Peyer's patch (tissue), 4 donors: ENCODE measurements around the gene VAV2.

ENCODE experiments used
- POLR2A ChIP-seq, 2 donors: fragments of 450-650 bp; IDR thresholded peaks; one replicate each; pipeline ENCODE4 v1.5.1; 2017; ENCODE audit warnings: antibody characterized with exemption in 2 of 2, mild to moderate bottlenecking in 2 of 2, moderate library complexity in 2 of 2
- TF ChIP-seq, protein P1 (sequence below), 6 experiments: fragments of 450-650 bp in 4 of 6; fragments of 200-600 bp in 2 of 6; sonication (generic) in 1 of 6; IDR thresholded peaks; one replicate each; pipeline ENCODE4 v1.5.1; 2017 to 2019; ENCODE audit warnings: antibody characterized with exemption in 6 of 6, mild to moderate bottlenecking in 3 of 6, moderate library complexity in 1 of 6

DNA sequence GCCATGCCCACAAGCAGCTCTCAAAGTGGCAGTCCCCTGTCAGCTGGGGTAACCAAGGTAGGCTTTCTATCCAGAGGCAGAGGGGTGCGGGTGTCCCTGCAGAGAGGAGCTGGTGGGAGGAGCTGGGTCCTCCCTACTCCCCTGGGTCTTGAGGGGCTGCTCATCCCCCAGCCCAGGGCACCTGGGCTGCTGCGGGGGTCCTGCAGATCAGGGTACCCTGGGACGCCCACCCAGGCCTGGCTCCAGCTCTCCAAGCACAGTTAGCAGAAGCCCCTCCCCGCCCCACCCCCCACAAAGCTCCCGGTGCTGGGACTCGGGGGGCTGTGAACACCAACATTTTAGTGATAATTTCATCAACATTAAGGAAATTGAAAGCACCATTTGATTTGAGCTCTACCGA lies 29.8 kb downstream of the VAV2 start:
- TF ChIP-seq, protein P1, sequence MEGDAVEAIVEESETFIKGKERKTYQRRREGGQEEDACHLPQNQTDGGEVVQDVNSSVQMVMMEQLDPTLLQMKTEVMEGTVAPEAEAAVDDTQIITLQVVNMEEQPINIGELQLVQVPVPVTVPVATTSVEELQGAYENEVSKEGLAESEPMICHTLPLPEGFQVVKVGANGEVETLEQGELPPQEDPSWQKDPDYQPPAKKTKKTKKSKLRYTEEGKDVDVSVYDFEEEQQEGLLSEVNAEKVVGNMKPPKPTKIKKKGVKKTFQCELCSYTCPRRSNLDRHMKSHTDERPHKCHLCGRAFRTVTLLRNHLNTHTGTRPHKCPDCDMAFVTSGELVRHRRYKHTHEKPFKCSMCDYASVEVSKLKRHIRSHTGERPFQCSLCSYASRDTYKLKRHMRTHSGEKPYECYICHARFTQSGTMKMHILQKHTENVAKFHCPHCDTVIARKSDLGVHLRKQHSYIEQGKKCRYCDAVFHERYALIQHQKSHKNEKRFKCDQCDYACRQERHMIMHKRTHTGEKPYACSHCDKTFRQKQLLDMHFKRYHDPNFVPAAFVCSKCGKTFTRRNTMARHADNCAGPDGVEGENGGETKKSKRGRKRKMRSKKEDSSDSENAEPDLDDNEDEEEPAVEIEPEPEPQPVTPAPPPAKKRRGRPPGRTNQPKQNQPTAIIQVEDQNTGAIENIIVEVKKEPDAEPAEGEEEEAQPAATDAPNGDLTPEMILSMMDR (IDR thresholded peaks at IDR 0.05): no peak
- no peak for TF ChIP-seq POLR2A (IDR thresholded peaks at IDR 0.05)
